Measurements from ENCODE around the gene EPS8L3.
"Not testable (repeated sequence)": the region's sequence is repeated elsewhere in the genome, so short reads cannot be mapped to it uniquely, and the experiment has no call there.

- TF ChIP-seq CTCF, POLR2A (IDR thresholded peaks at IDR 0.05): not testable (repeated sequence)
Observed at GRCh38 chr1:109797303-109797595, 33.5 kb upstream of the EPS8L3 start.
